Measurements from ENCODE around the gene PRSS2.

DNA sequence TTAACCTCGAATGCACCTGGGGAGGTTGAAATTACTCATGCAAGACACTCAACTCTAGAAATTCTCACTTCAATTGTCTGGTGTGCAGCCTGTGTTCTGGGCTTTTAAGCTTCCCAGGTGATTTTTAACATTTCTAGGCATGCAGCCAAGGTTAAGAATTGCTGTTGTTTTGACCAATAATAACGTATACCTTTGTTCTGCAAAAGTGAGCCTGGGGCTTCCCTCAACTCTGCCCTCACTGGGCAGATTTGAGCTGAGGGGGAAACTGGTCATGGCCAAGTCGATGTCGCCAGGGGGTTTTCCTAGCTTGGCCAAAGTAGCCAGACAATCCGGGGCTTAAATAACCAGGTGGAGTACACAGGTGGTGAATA lies 568 bp downstream of the PRSS2 start:
- TF ChIP-seq, protein P1, sequence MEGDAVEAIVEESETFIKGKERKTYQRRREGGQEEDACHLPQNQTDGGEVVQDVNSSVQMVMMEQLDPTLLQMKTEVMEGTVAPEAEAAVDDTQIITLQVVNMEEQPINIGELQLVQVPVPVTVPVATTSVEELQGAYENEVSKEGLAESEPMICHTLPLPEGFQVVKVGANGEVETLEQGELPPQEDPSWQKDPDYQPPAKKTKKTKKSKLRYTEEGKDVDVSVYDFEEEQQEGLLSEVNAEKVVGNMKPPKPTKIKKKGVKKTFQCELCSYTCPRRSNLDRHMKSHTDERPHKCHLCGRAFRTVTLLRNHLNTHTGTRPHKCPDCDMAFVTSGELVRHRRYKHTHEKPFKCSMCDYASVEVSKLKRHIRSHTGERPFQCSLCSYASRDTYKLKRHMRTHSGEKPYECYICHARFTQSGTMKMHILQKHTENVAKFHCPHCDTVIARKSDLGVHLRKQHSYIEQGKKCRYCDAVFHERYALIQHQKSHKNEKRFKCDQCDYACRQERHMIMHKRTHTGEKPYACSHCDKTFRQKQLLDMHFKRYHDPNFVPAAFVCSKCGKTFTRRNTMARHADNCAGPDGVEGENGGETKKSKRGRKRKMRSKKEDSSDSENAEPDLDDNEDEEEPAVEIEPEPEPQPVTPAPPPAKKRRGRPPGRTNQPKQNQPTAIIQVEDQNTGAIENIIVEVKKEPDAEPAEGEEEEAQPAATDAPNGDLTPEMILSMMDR (IDR thresholded peaks at IDR 0.05), result no peak
- TF ChIP-seq POLR2A (IDR thresholded peaks at IDR 0.05) (no peak), EP300 (IDR thresholded peaks at IDR 0.05) (no peak)

Measured in gastroesophageal sphincter (tissue), 3 donors.